ENCODE measurements around the gene BCAR1.
A peak's percentile ranks its signal among the peaks of the same experiment; 100 is the strongest.

BCAR1 gene

GRCh38 chr16:75198135-75198600 lies 53.3 kb downstream of the BCAR1 start:
- DNase-seq, result no peak

GRCh38 chr16:75197522-75198134 lies 53.8 kb downstream of the BCAR1 start:
- DNase-seq, result no peak

GRCh38 chr16:75196836-75197235 lies 54.6 kb downstream of the BCAR1 start:
- DNase-seq, result no peak

- DNase-seq, result no peak
These were observed 55.3 kb downstream of the BCAR1 start for GRCh38 chr16:75195811-75196790.

- no peak for DNase-seq
These were observed 57.5 kb downstream of the BCAR1 start for GRCh38 chr16:75193730-75194444.

GRCh38 chr16:75193265-75193650 lies 58.2 kb downstream of the BCAR1 start:
- no peak for DNase-seq

- no peak for DNase-seq
These were observed 58.7 kb downstream of the BCAR1 start for GRCh38 chr16:75192606-75193264.

- no peak for DNase-seq
These were observed 61.7 kb downstream of the BCAR1 start for GRCh38 chr16:75189638-75190245.

- no peak for DNase-seq
These were observed 62.5 kb downstream of the BCAR1 start for GRCh38 chr16:75188832-75189477.

- peak; percentile 10 for DNase-seq
These were observed 69.8 kb downstream of the BCAR1 start for GRCh38 chr16:75181630-75182029.

- no peak for DNase-seq
These were observed 72.2 kb downstream of the BCAR1 start for GRCh38 chr16:75179208-75179607.

All from hematopoietic multipotent progenitor cell treated with erythropoietin and hydrocortisone succinate and interleukin-3 and kit ligand, for 8 days (in vitro differentiated cells).